ENCODE results near the gene VPS11.
A peak's percentile ranks its signal among the peaks of the same experiment; 100 is the strongest.
"Not testable (repeated sequence)": the region's sequence is repeated elsewhere in the genome, so short reads cannot be mapped to it uniquely, and the experiment has no call there.

Gene VPS11

GRCh38 chr11:119100246-119100970 lies 32.8 kb downstream of the VPS11 start:
- peak; percentile 53 for FAIRE-seq
- DNase-seq (ENCODE audit: extremely low spot score, insufficient read length, low read depth), result no peak

- no peak for FAIRE-seq
Observed at GRCh38 chr11:119100994-119101758, 33.6 kb downstream of the VPS11 start.

GRCh38 chr11:119101759-119102423 lies 34.3 kb downstream of the VPS11 start, which contains the start of gene DPAGT1:
Gene DPAGT1 (minus strand): TSS chr11:119101853. CDS start chr11:119101655, 198 bp downstream.
- DNase-seq (ENCODE audit: extremely low spot score, insufficient read length, low read depth) (no peak), FAIRE-seq (peak; percentile 93)

More at GRCh38 chr11:119100994-119101758, 33.6 kb downstream of the VPS11 start:
- DNase-seq (ENCODE audit: extremely low spot score, insufficient read length, low read depth), result no peak

GRCh38 chr11:119103161-119103664 lies 35.6 kb downstream of the VPS11 start:
- not testable (repeated sequence) for FAIRE-seq; DNase-seq (ENCODE audit: extremely low spot score, insufficient read length, low read depth)

- DNase-seq (ENCODE audit: extremely low spot score, insufficient read length, low read depth), result no peak
- no peak for FAIRE-seq
Observed at GRCh38 chr11:119103793-119104192, 36.2 kb downstream of the VPS11 start.

- DNase-seq (ENCODE audit: extremely low spot score, insufficient read length, low read depth) (peak; percentile 92), FAIRE-seq (peak; percentile 94)
Observed at GRCh38 chr11:119106564-119107537, 39.2 kb downstream of the VPS11 start, which contains the start of gene C2CD2L. Gene C2CD2L (plus strand): TSS chr11:119107344. CDS start chr11:119107742, 398 bp downstream.

- FAIRE-seq, result no peak
Observed at GRCh38 chr11:119107538-119108145, 40.0 kb downstream of the VPS11 start.

GRCh38 chr11:119108146-119108856 lies 40.7 kb downstream of the VPS11 start:
- no peak for DNase-seq (ENCODE audit: extremely low spot score, insufficient read length, low read depth)

More at GRCh38 chr11:119107538-119108145, 40.0 kb downstream of the VPS11 start:
- DNase-seq (ENCODE audit: extremely low spot score, insufficient read length, low read depth), result no peak

GRCh38 chr11:119108857-119109221 lies 41.2 kb downstream of the VPS11 start:
- DNase-seq (ENCODE audit: extremely low spot score, insufficient read length, low read depth) (no peak), FAIRE-seq (no peak)

More at GRCh38 chr11:119108146-119108856, 40.7 kb downstream of the VPS11 start:
- peak; percentile 68 for FAIRE-seq

GRCh38 chr11:119109843-119110242 lies 42.2 kb downstream of the VPS11 start:
- no peak for FAIRE-seq

GRCh38 chr11:119110439-119110838 lies 42.8 kb downstream of the VPS11 start:
- no peak for DNase-seq (ENCODE audit: extremely low spot score, insufficient read length, low read depth)
- FAIRE-seq, result no peak

More at GRCh38 chr11:119109843-119110242, 42.2 kb downstream of the VPS11 start:
- DNase-seq (ENCODE audit: extremely low spot score, insufficient read length, low read depth), result no peak

GRCh38 chr11:119111361-119111925 lies 43.8 kb downstream of the VPS11 start:
- FAIRE-seq, result no peak
- no peak for DNase-seq (ENCODE audit: extremely low spot score, insufficient read length, low read depth)

GRCh38 chr11:119112314-119113020 lies 44.8 kb downstream of the VPS11 start:
- DNase-seq (ENCODE audit: extremely low spot score, insufficient read length, low read depth), result no peak
- no peak for FAIRE-seq

GRCh38 chr11:119113716-119114115 lies 46.1 kb downstream of the VPS11 start:
- DNase-seq (ENCODE audit: extremely low spot score, insufficient read length, low read depth) (no peak), FAIRE-seq (no peak)

GRCh38 chr11:119114351-119114750 lies 46.7 kb downstream of the VPS11 start:
- DNase-seq (ENCODE audit: extremely low spot score, insufficient read length, low read depth) (no peak), FAIRE-seq (no peak)

GRCh38 chr11:119115484-119116234 lies 48.0 kb downstream of the VPS11 start:
- DNase-seq (ENCODE audit: extremely low spot score, insufficient read length, low read depth) (no peak), FAIRE-seq (no peak)

All from GM18507 (cell line).